PFSK-1 (cell line): ENCODE data around the gene RABGAP1L.

Experiments used
- FOXP2 ChIP-seq: optimal IDR thresholded peaks from 2 replicates; pipeline ENCODE3; 2011; ENCODE audit warnings: borderline replicate concordance, control low read depth, inconsistent platforms; ENCODE audit not compliant: insufficient read depth; ENCODE audit errors: extremely low read length, extremely low read depth
- POLR2AphosphoS5 ChIP-seq: IDR thresholded peaks from 2 replicates; pipeline ENCODE4 v1.6.1; 2012; ENCODE audit warnings: low read depth, mild to moderate bottlenecking, control low read depth, low read length, moderate library complexity
- SIN3A ChIP-seq: IDR thresholded peaks from 2 replicates; pipeline ENCODE4 v1.6.1; 2012; ENCODE audit warnings: mild to moderate bottlenecking, low read length, moderate library complexity, borderline replicate concordance; ENCODE audit not compliant: insufficient read depth
- TAF1 ChIP-seq: IDR thresholded peaks from 2 replicates; pipeline ENCODE4 v1.6.1; 2012; ENCODE audit warnings: low read length, control low read depth, borderline replicate concordance; ENCODE audit not compliant: insufficient read depth
- TF ChIP-seq, protein P1 (sequence below), 2 experiments: IDR thresholded peaks; 2 replicates each; pipeline versions ENCODE4 v1.6.1 to v1.8.0; 2011 to 2012; ENCODE audit warnings: low read depth in 2 of 2, low read length in 2 of 2, control low read depth in 1 of 2, inconsistent platforms in 1 of 2, mild to moderate bottlenecking in 1 of 2, moderate library complexity in 1 of 2; ENCODE audit not compliant: insufficient read depth in 1 of 2

RABGAP1L gene

GRCh38 chr1:174190691-174191199 lies 31.4 kb downstream of the RABGAP1L start:
- TF ChIP-seq, protein P1, sequence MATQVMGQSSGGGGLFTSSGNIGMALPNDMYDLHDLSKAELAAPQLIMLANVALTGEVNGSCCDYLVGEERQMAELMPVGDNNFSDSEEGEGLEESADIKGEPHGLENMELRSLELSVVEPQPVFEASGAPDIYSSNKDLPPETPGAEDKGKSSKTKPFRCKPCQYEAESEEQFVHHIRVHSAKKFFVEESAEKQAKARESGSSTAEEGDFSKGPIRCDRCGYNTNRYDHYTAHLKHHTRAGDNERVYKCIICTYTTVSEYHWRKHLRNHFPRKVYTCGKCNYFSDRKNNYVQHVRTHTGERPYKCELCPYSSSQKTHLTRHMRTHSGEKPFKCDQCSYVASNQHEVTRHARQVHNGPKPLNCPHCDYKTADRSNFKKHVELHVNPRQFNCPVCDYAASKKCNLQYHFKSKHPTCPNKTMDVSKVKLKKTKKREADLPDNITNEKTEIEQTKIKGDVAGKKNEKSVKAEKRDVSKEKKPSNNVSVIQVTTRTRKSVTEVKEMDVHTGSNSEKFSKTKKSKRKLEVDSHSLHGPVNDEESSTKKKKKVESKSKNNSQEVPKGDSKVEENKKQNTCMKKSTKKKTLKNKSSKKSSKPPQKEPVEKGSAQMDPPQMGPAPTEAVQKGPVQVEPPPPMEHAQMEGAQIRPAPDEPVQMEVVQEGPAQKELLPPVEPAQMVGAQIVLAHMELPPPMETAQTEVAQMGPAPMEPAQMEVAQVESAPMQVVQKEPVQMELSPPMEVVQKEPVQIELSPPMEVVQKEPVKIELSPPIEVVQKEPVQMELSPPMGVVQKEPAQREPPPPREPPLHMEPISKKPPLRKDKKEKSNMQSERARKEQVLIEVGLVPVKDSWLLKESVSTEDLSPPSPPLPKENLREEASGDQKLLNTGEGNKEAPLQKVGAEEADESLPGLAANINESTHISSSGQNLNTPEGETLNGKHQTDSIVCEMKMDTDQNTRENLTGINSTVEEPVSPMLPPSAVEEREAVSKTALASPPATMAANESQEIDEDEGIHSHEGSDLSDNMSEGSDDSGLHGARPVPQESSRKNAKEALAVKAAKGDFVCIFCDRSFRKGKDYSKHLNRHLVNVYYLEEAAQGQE (IDR thresholded peaks at IDR 0.05; ENCODE audit: insufficient read depth in 1 of 2, low read depth in 2 of 2, low read length in 2 of 2) = no peak
- TF ChIP-seq POLR2AphosphoS5 = no peak

GRCh38 chr1:174191349-174191862 lies 32.1 kb downstream of the RABGAP1L start:
- TF ChIP-seq, protein P1 (IDR thresholded peaks at IDR 0.05; ENCODE audit: insufficient read depth in 1 of 2, low read depth in 2 of 2, low read length in 2 of 2) = no peak

GRCh38 chr1:174194461-174194860 lies 35.1 kb downstream of the RABGAP1L start:
- no peak for TF ChIP-seq SIN3A

DNA sequence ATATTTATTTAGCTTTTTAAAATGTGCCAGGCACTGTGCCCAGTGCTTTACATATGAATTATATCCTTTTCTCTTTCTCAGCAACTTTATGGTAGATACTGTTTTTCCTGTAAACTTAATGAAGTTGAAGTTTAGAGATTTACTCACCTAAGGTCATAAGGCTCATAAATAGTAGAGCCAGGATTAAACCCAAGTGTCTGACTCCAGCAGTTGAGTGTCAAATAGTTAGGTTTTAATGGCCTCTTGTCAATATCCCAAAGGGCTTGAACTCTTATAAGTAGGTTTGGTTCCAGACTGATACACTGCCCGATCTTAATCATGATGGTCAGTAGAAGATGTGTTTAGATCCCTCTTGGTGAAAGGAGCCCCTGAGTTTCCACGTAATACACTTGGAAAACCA lies 37.8 kb downstream of the RABGAP1L start:
- TF ChIP-seq, protein P1 (IDR thresholded peaks at IDR 0.05; ENCODE audit: insufficient read depth in 1 of 2, low read depth in 2 of 2, low read length in 2 of 2) = no peak
- TF ChIP-seq TAF1 = no peak
- no peak for TF ChIP-seq SIN3A
- no peak for TF ChIP-seq POLR2AphosphoS5
- TF ChIP-seq FOXP2 = no peak

DNA sequence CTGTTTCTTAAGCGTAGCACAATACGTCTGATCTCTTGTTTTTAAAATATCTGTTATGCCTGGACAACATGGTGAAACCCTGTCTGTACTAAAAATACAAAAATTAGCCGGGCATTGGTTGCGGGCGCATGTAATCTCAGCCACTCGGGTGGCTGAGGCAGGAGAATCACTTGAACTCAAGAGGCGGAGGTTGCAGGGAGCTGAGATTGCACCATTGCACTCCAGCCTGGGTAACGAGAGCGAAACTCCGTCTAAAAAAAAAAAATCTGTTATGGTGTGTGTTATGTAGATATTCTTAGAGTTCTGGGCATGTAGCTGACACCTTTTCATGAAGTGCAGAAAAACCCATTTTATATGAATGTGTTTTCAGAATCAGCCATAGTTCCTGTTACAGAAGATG lies 38.2 kb downstream of the RABGAP1L start:
- TF ChIP-seq, protein P1 (IDR thresholded peaks at IDR 0.05; ENCODE audit: insufficient read depth in 1 of 2, low read depth in 2 of 2, low read length in 2 of 2) = no peak
- TF ChIP-seq FOXP2 = no peak
- TF ChIP-seq TAF1 = no peak

DNA sequence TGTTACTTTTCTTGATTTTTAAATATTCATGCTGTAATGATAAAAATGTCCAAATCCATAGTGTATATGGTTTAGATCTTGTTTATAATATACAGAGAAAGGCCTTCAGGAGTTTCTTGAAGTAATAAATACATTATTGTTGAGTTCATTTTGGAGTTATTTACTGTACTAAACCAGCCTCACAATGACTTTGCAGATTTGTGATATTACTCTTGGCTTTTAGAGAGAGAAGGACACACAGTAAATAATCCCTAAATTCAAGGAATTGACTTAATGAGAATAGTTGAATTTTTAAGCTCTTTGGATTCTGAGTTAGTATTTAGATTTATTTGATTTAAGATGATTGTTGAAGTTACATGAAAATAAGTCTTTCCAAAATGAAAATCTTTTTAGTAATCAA lies 38.9 kb downstream of the RABGAP1L start:
- no peak for TF ChIP-seq SIN3A
- TF ChIP-seq, protein P1 (IDR thresholded peaks at IDR 0.05; ENCODE audit: insufficient read depth in 1 of 2, low read depth in 2 of 2, low read length in 2 of 2) = no peak
- TF ChIP-seq TAF1 = no peak
- no peak for TF ChIP-seq POLR2AphosphoS5
- no peak for TF ChIP-seq FOXP2
